Esophagus muscularis mucosa (tissue), 3 donors: ENCODE measurements around the gene FAM124B.

ENCODE experiments used
- POLR2A ChIP-seq: fragments of 450-650 bp; IDR thresholded peaks from one replicate; pipeline ENCODE4 v1.6.1; 2017; ENCODE audit warnings: antibody characterized with exemption, moderate library complexity, mild to moderate bottlenecking, low read depth
- POLR2AphosphoS5 ChIP-seq, 2 donors: sonication (generic); formaldehyde crosslinking; IDR thresholded peaks; one replicate each; pipeline ENCODE4 v1.6.1; 2017; ENCODE audit warnings: antibody characterized with exemption in 2 of 2
- TF ChIP-seq, protein P1 (sequence below), 3 experiments: fragments of 200-600 bp in 2 of 3; fragments of 450-650 bp in 1 of 3; sonication (generic) in 2 of 3; IDR thresholded peaks; one replicate each; pipeline ENCODE4 v1.5.1; 2017 to 2019; ENCODE audit warnings: antibody characterized with exemption in 3 of 3, mild to moderate bottlenecking in 2 of 3, moderate library complexity in 1 of 3

DNA sequence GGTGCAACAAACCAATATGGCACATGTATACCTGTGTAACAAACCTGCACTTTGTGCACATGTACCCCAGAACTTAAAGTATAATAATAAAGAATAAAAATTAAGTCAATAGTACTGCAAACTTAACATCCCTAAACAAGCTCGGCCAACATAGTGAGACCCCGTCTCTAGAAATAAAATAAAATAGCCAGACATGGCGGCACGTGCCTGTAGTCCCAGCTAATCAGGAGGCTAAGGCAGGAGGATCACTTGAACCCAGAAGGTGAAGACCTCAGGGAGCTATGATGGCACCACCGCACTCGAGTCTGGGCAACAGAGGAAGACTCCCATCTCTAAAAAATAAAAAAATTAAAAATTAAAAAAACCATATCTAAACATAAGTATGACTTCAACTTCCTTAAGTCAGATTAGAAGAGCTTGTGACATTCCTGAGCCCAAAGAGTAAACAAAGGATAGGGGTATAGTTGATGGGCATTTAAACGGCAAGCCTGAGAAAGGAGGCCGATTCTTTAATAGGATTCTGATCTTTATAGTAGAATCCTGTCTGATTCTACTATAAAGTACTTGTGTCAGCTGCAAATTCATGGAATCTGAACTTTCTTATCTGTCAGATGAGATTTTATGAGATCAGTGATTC is 1.6 kb downstream of the FAM124B start:
- TF ChIP-seq POLR2A (no peak), POLR2AphosphoS5 (IDR thresholded peaks at IDR 0.05) (no peak)
- TF ChIP-seq, protein P1, sequence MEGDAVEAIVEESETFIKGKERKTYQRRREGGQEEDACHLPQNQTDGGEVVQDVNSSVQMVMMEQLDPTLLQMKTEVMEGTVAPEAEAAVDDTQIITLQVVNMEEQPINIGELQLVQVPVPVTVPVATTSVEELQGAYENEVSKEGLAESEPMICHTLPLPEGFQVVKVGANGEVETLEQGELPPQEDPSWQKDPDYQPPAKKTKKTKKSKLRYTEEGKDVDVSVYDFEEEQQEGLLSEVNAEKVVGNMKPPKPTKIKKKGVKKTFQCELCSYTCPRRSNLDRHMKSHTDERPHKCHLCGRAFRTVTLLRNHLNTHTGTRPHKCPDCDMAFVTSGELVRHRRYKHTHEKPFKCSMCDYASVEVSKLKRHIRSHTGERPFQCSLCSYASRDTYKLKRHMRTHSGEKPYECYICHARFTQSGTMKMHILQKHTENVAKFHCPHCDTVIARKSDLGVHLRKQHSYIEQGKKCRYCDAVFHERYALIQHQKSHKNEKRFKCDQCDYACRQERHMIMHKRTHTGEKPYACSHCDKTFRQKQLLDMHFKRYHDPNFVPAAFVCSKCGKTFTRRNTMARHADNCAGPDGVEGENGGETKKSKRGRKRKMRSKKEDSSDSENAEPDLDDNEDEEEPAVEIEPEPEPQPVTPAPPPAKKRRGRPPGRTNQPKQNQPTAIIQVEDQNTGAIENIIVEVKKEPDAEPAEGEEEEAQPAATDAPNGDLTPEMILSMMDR (IDR thresholded peaks at IDR 0.05) = no peak
